Endothelial cell of umbilical vein (primary cell): ENCODE measurements around the gene MOB3B. TPM values are rescaled to one million over a fixed set of nuclear protein-coding genes. Genes with fewer than 3 reads are reported as not detected.
A peak's percentile ranks its signal among the peaks of the same experiment; 100 is the strongest.

Experiments
- BruUV-seq: library from RNA; stranded (reverse); fragments of 400-500 nt; replicated peaks from 2 replicates; lab custom pipeline; 2021; lab: Mats Ljungman, UMichigan
- CTCF ChIA-PET: fragments of 300-600, 350-600 bp; sonication (Branson Sonifier 250); formaldehyde crosslinking; loops from one replicate; lab custom pipeline; 2021; ENCODE audit warnings: antibody characterized with exemption, inconsistent platforms; lab: Charles Lee
- POLR2A ChIA-PET: fragments of 300-600, 350-600 bp; sonication (Branson Sonifier 250); formaldehyde crosslinking; loops from one replicate; lab custom pipeline; 2021; ENCODE audit warnings: antibody characterized with exemption, inconsistent platforms; lab: Charles Lee
- DNase-seq: peaks from one replicate; pipeline ENCODE4 v3.0.0-alpha.2; 2011; ENCODE audit warnings: low read depth, low spot score
- FAIRE-seq: peaks from 2 replicates; lab custom pipeline; 2011; peaks lifted over from hg19 to GRCh38; lab: Jason Lieb, UNC
- H2AFZ ChIP-seq: 2 replicates; pipeline ENCODE4 v1.6.0; 2012; ENCODE audit warnings: low read depth, low read length, control low read depth, inconsistent platforms
- H3K27ac ChIP-seq: 2 replicates; pipeline ENCODE4 v1.5.1; 2011; ENCODE audit warnings: low read depth, mild to moderate bottlenecking, control low read depth, low read length, moderate library complexity; ENCODE audit not compliant: insufficient read depth
- H3K27me3 ChIP-seq, 2 experiments: 2 replicates each; pipeline versions ENCODE4 v1.6.0 to v1.6.1; 2011; ENCODE audit warnings: low read length in 2 of 2, mixed read lengths in 1 of 2; ENCODE audit not compliant: control insufficient read depth in 2 of 2, insufficient read depth in 2 of 2
- H3K36me3 ChIP-seq, 2 experiments: 2 replicates in 1 of 2; 3 replicates in 1 of 2; pipeline ENCODE4 v1.5.1; 2011; ENCODE audit warnings: low read length in 2 of 2, mild to moderate bottlenecking in 1 of 2, moderate library complexity in 1 of 2; ENCODE audit not compliant: control insufficient read depth in 2 of 2, insufficient read depth in 2 of 2; ENCODE audit errors: extremely low read depth in 1 of 2
- H3K4me1 ChIP-seq: 3 replicates; pipeline ENCODE4 v1.5.1; 2011; ENCODE audit warnings: mild to moderate bottlenecking, low read length; ENCODE audit not compliant: control insufficient read depth, insufficient read depth; ENCODE audit errors: extremely low read depth
- H3K4me2 ChIP-seq: 2 replicates; pipeline ENCODE4 v1.6.1; 2011; ENCODE audit warnings: low read length, control low read depth, mixed read lengths; ENCODE audit not compliant: insufficient read depth
- H3K4me3 ChIP-seq, 3 experiments: fragments of 200-600 bp in 1 of 3; sonication (generic), shearing (Covaris generic) in 1 of 3; replicated peaks in 1 of 3; 2 replicates each; pipeline ENCODE4 v1.5.1; 2011 to 2016; ENCODE audit warnings: control low read depth in 3 of 3, low read length in 3 of 3, mild to moderate bottlenecking in 2 of 3, inconsistent platforms in 1 of 3, low read depth in 1 of 3, moderate library complexity in 1 of 3; ENCODE audit not compliant: insufficient read depth in 1 of 3
- H3K79me2 ChIP-seq: 2 replicates; pipeline ENCODE4 v1.6.0; 2012; ENCODE audit warnings: low read length, inconsistent platforms; ENCODE audit not compliant: control insufficient read depth, insufficient read depth
- H3K9ac ChIP-seq: replicated peaks from 2 replicates; pipeline ENCODE3; 2011; ENCODE audit warnings: low read length, control low read depth; ENCODE audit not compliant: insufficient read depth; ENCODE audit errors: extremely low read depth
- H3K9me1 ChIP-seq: replicated peaks from 3 replicates; pipeline ENCODE4 v1.6.0; 2011; ENCODE audit warnings: mild to moderate bottlenecking, low read length; ENCODE audit not compliant: control insufficient read depth, insufficient read depth; ENCODE audit errors: extremely low read depth
- H3K9me3 ChIP-seq: replicated peaks from 2 replicates; pipeline ENCODE4 v1.5.1; 2012; ENCODE audit warnings: low read length, inconsistent platforms; ENCODE audit not compliant: control insufficient read depth, insufficient read depth
- H4K20me1 ChIP-seq: replicated peaks from 2 replicates; pipeline ENCODE3; 2011; ENCODE audit warnings: mild to moderate bottlenecking, low read length; ENCODE audit not compliant: control insufficient read depth, insufficient read depth; ENCODE audit errors: extremely low read depth
- EZH2 ChIP-seq: IDR thresholded peaks from 2 replicates; pipeline ENCODE4 v1.6.1; 2012; ENCODE audit warnings: borderline replicate concordance, low read depth, mild to moderate bottlenecking, moderate library complexity, low read length, inconsistent platforms; ENCODE audit not compliant: severe bottlenecking
- FOS ChIP-seq: IDR thresholded peaks from 2 replicates; pipeline ENCODE4 v1.6.1; 2011; ENCODE audit warnings: mild to moderate bottlenecking, low read length, moderate library complexity, borderline replicate concordance; ENCODE audit not compliant: insufficient read depth
- JUN ChIP-seq: IDR thresholded peaks from 2 replicates; pipeline ENCODE4 v1.6.1; 2011; ENCODE audit warnings: borderline replicate concordance, low read depth; ENCODE audit not compliant: insufficient read length, insufficient read depth
- MYC ChIP-seq: IDR thresholded peaks from one replicate; pipeline ENCODE4 v1.6.1; 2011; ENCODE audit warnings: mild to moderate bottlenecking, low read depth, low read length
- POLR2A ChIP-seq: IDR thresholded peaks from 2 replicates; pipeline ENCODE4 v1.6.1; 2012; ENCODE audit warnings: low read depth, mild to moderate bottlenecking, control low read depth, low read length
- dilution Hi-C: fragments of 300-500 bp; cut with MboI; formaldehyde crosslinking; loops from one replicate; pipeline ENCODE4 v1.15.0; 2019; ENCODE audit warnings: low sequenced_read_pairs; ENCODE audit not compliant: extremely low pct_ligation_motif_present
- intact Hi-C: fragments of 100-400 bp; cut with micrococcal nuclease; formaldehyde crosslinking; loops from one replicate; pipeline ENCODE4 v1.10.0; 2022
- polyA plus RNA-seq, 4 experiments: library from polyadenylated mRNA; depleted of rRNA in 3 of 4; stranded (reverse) in 3 of 4; unstranded in 1 of 4; fragments of >200 nt; gene quantifications; 2 replicates each; pipeline versions ENCODE4 v1.2.1 to v1.2.3, GENCODE V29; 2011 to 2012; ENCODE audit warnings: missing spikeins in 1 of 4
- total RNA-seq: library from RNA; stranded (reverse); gene quantifications from 2 replicates; pipeline ENCODE4 v1.2.3, GENCODE V29; 2021
- TF ChIP-seq, protein P1 (sequence below), 2 donors: IDR thresholded peaks; 1 replicate in 1 of 2; 2 replicates in 1 of 2; pipeline ENCODE4 v1.5.1; 2011; ENCODE audit warnings: low read length in 2 of 2, mild to moderate bottlenecking in 2 of 2, moderate library complexity in 2 of 2, control low read depth in 1 of 2, inconsistent platforms in 1 of 2, low read depth in 1 of 2; ENCODE audit not compliant: insufficient read depth in 1 of 2; ENCODE audit errors: extremely low read depth in 1 of 2
- TF ChIP-seq, protein P2 (sequence below): IDR thresholded peaks from 2 replicates; pipeline ENCODE4 v1.6.1; 2011; ENCODE audit not compliant: insufficient read depth, insufficient read length

Gene MOB3B
- total and polyA plus RNA-seq, 2 donors (not counting 3 experiments of a cell fraction or from before 2014, with no cell fraction given), result 0.03 TPM; not detected in 1

DNA sequence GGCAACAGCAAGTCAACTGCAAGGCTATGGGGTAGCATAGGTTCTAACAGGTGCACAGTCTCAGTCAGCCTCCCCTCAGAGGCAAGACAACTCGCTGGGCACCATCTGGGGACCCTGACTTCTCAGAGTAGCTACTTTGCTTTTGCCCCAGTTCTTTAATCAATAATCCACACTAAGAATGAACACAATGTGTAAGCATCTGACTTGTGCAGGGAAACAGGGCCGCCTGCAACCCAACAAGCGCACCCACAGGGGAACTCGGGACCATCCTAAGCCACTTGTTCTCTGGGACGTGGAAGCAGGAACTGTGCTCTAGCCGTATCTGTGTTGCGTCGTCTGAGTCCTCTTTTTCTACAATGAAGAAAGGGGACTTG, 1.9 kb downstream of the MOB3B start:
- Histone ChIP-seq H3K4me3 (no peak overlapping the region), H3K9me3 (no peaks in the 10 kb centered on the region), H3K9ac (no peak overlapping the region), H2AFZ (no peak overlapping the region), H3K79me2 (no peaks in the 10 kb centered on the region), H3K27me3 (peaks cover 19 to 41% of the 10 kb centered on the region in 2 experiments), H3K36me3 (no peaks in the 10 kb centered on the region), H3K9me1 (no peaks in the 10 kb centered on the region), H3K27ac (no peak overlapping the region), H3K4me2 (peak overlapping the region; percentile 83), H3K4me1 (peaks cover 9% of the 10 kb centered on the region), H4K20me1 (no peaks in the 10 kb centered on the region)
- ChIA-PET POLR2A (no interaction called here), CTCF (interaction anchor here (4.5 kb wide), 1 partner anchor 195 kb away, joined by 38 read pairs; no protein-coding TSS in a partner anchor)
- FAIRE-seq, result no peak
- intact Hi-C loops (no loop called here), dilution Hi-C loops (no loop called here)
- DNase-seq, result no peak
- no TSS peak for BruUV-seq
- no peak for TF ChIP-seq JUN
- no peak for TF ChIP-seq FOS
- TF ChIP-seq MYC, result no peak
- TF ChIP-seq, protein P1, sequence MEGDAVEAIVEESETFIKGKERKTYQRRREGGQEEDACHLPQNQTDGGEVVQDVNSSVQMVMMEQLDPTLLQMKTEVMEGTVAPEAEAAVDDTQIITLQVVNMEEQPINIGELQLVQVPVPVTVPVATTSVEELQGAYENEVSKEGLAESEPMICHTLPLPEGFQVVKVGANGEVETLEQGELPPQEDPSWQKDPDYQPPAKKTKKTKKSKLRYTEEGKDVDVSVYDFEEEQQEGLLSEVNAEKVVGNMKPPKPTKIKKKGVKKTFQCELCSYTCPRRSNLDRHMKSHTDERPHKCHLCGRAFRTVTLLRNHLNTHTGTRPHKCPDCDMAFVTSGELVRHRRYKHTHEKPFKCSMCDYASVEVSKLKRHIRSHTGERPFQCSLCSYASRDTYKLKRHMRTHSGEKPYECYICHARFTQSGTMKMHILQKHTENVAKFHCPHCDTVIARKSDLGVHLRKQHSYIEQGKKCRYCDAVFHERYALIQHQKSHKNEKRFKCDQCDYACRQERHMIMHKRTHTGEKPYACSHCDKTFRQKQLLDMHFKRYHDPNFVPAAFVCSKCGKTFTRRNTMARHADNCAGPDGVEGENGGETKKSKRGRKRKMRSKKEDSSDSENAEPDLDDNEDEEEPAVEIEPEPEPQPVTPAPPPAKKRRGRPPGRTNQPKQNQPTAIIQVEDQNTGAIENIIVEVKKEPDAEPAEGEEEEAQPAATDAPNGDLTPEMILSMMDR (IDR thresholded peaks at IDR 0.05; ENCODE audit: extremely low read depth in 1 of 2, insufficient read depth in 1 of 2, low read depth in 1 of 2, low read length in 2 of 2), result no peak
- TF ChIP-seq POLR2A, result no peak
- TF ChIP-seq EZH2, result no peak
- TF ChIP-seq, protein P2, sequence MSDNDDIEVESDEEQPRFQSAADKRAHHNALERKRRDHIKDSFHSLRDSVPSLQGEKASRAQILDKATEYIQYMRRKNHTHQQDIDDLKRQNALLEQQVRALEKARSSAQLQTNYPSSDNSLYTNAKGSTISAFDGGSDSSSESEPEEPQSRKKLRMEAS, result no peak
